HL-60 (cell line): ENCODE results near the gene OR13C2.
"Not testable (repeated sequence)": the region's sequence is repeated elsewhere in the genome, so short reads cannot be mapped to it uniquely, and the experiment has no call there.

ENCODE experiments used
- DNase-seq, 2 experiments: peaks; one replicate each; pipeline ENCODE4 v3.0.0-alpha.2; 2010 to 2020; ENCODE audit warnings: low read depth in 1 of 2, low spot score in 1 of 2
- H3K27ac ChIP-seq: fragments of 250-450 bp; sonication (Bioruptor Pico); replicated peaks from 2 replicates; pipeline ENCODE4 v1.5.1; 2020; ENCODE audit warnings: mild to moderate bottlenecking, moderate library complexity
- H3K27me3 ChIP-seq: fragments of 250-450 bp; sonication (Bioruptor Pico); 2 replicates; pipeline ENCODE4 v1.5.1; 2021; ENCODE audit warnings: mild to moderate bottlenecking, moderate library complexity; ENCODE audit not compliant: insufficient read depth, poor library complexity, severe bottlenecking
- H3K4me3 ChIP-seq: replicated peaks from 2 replicates; pipeline ENCODE4 v1.5.1; 2011; ENCODE audit warnings: mild to moderate bottlenecking, control low read depth, low read length; ENCODE audit not compliant: insufficient read depth
- CTCF ChIP-seq: IDR thresholded peaks from one replicate; pipeline ENCODE4 v1.5.1; 2011; ENCODE audit warnings: low read length, control low read depth, inconsistent platforms; ENCODE audit not compliant: insufficient read depth
- GABPA ChIP-seq: IDR thresholded peaks from 2 replicates; pipeline ENCODE4 v1.6.1; 2012; ENCODE audit warnings: low read depth
- POLR2AphosphoS5 ChIP-seq: IDR thresholded peaks from 2 replicates; pipeline ENCODE4 v1.6.1; 2012; ENCODE audit warnings: low read depth
- SPI1 ChIP-seq: IDR thresholded peaks from 2 replicates; pipeline ENCODE4 v1.6.1; 2012; ENCODE audit warnings: low read depth, mild to moderate bottlenecking, borderline replicate concordance
- long read RNA-seq: library from polyadenylated mRNA; unstranded; transcript quantifications from one replicate; pipeline ENCODE4 v2.0.0, GENCODE V29; 2020
- TF ChIP-seq, protein P1 (sequence below): IDR thresholded peaks from 2 replicates; pipeline ENCODE4 v1.6.1; 2012; ENCODE audit warnings: low read depth; ENCODE audit not compliant: insufficient replicate concordance

The OR13C2 gene, protein sequence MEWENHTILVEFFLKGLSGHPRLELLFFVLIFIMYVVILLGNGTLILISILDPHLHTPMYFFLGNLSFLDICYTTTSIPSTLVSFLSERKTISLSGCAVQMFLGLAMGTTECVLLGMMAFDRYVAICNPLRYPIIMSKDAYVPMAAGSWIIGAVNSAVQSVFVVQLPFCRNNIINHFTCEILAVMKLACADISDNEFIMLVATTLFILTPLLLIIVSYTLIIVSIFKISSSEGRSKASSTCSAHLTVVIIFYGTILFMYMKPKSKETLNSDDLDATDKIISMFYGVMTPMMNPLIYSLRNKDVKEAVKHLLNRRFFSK
- long read RNA-seq, result 0 reads

GRCh38 chr9:104605527-104605926 is at the start of gene OR13C2:
TSS of gene OR13C2 (minus strand) at chr9:104605627. CDS start at chr9:104605627, 0 bp downstream.
- H3K4me3 ChIP-seq, H3K27ac ChIP-seq, H3K27me3 ChIP-seq, DNase-seq: not testable (repeated sequence)

DNA sequence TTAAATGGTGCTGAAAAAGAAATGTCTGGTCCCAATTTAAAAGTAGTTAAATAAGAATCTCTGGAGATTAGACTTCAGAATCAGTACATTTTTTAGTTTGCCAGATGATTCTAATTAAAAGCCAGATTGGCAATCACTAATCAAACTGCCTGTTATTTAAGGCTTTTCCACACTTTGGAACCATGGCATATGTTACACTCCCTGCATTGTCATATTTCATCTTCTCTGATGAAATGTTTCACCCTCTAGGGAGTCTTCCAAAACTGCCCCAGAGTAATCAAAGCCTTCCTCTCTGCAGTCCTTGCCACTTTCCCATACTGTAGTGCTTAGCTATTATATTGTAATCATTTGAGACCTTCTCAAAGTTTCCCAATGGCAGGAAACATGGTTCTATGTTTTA is 30.0 kb upstream of the OR13C2 start:
- Histone ChIP-seq H3K27me3 (no peaks in the 10 kb centered on the region), H3K4me3 (no peak overlapping the region), H3K27ac (no peak overlapping the region)
- no peak for TF ChIP-seq CTCF
- no peak for TF ChIP-seq POLR2AphosphoS5
- no peak for TF ChIP-seq SPI1
- TF ChIP-seq, protein P1, sequence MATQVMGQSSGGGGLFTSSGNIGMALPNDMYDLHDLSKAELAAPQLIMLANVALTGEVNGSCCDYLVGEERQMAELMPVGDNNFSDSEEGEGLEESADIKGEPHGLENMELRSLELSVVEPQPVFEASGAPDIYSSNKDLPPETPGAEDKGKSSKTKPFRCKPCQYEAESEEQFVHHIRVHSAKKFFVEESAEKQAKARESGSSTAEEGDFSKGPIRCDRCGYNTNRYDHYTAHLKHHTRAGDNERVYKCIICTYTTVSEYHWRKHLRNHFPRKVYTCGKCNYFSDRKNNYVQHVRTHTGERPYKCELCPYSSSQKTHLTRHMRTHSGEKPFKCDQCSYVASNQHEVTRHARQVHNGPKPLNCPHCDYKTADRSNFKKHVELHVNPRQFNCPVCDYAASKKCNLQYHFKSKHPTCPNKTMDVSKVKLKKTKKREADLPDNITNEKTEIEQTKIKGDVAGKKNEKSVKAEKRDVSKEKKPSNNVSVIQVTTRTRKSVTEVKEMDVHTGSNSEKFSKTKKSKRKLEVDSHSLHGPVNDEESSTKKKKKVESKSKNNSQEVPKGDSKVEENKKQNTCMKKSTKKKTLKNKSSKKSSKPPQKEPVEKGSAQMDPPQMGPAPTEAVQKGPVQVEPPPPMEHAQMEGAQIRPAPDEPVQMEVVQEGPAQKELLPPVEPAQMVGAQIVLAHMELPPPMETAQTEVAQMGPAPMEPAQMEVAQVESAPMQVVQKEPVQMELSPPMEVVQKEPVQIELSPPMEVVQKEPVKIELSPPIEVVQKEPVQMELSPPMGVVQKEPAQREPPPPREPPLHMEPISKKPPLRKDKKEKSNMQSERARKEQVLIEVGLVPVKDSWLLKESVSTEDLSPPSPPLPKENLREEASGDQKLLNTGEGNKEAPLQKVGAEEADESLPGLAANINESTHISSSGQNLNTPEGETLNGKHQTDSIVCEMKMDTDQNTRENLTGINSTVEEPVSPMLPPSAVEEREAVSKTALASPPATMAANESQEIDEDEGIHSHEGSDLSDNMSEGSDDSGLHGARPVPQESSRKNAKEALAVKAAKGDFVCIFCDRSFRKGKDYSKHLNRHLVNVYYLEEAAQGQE, result no peak
- no peak for TF ChIP-seq GABPA
- no peak for DNase-seq

DNA sequence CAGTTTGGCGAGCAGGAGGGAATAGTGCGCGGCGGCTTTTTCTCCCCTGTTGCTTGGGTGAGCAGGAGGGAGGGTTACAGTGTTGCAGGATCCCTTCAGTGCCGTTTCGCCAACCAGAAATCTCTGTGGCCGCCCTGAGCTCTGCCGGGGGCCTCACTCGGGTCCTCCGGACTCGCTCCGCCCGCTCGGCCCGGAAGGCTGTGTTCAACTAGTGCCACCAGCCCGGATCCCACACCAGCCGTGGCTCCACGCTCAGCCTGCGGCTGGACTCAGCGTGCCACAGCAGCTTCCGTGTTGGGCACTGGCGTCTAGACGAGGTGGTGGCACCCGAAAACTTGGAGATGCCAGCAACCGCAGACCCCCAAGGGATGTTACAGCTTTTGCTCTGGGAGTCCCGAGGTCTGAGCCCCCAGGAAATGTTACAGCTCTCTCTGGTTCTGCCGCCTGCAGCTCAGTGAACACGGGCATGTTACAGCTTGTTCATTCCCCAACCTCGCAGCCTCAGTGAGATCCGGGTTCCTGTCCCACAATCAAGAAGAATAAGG is 28.6 kb upstream of the OR13C2 start:
- no peak overlapping the region for H3K27ac ChIP-seq
- no peaks in the 10 kb centered on the region for H3K27me3 ChIP-seq
- H3K4me3 ChIP-seq, result no peak overlapping the region
- TF ChIP-seq, protein P1, result no peak
- TF ChIP-seq POLR2AphosphoS5 (no peak), GABPA (no peak), CTCF (no peak), SPI1 (no peak)
- DNase-seq, result no peak

DNA sequence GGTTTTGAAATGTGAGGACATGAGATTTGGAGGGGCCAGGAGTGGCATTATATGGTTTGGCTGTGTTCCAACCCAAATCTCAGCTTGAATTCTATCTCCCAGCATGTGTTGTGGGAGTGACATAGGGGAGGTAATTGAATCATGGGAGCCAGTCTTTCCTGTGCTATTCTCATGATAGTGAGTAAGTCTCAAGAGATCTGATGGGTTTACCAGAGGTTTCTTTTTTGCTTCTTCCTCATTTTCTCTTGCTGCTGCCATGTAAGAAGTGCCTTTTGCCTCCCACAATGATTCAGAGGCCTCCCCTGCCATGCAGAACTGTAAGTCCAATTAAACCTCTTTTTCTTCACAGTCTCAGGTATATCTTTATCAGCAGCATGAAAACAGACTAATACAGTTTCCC is 20.5 kb upstream of the OR13C2 start:
- H3K4me3 ChIP-seq, DNase-seq, H3K27me3 ChIP-seq, H3K27ac ChIP-seq: not testable (repeated sequence)

DNA sequence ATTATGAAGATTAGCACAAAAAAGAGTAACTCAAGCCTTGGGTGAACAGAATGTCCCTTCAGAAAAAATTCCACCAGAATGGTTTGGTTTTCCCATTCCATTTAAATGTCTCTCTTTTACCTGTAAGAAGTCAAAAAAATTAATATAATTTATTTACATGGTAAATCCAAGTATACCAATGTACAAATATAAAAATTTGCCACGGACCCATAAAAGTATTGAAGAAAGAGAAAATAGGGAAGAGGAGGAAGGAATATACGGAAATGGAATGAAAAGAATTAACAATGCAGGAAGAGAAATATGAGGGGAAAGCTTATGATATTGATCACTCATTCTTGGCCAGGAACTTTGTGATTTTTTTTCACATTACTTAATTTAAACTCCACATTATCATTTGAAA is 12.7 kb upstream of the OR13C2 start, which contains the start of gene OR13C9:
OR13C9 (minus strand) TSS at position 101 of the 400 bp plus-strand sequence; CDS start at position 101, 0 bp downstream.
- H3K4me3 ChIP-seq, result no peak within 1 kb of the TSS
- DNase-seq, result no peak
- TF ChIP-seq POLR2AphosphoS5 (no peak), CTCF (no peak), GABPA (no peak), SPI1 (no peak)
- TF ChIP-seq, protein P1, result no peak
- H3K27ac ChIP-seq, result no peak within 1 kb of the TSS
- no peaks in the 10 kb centered on the region for H3K27me3 ChIP-seq
